GM23338 (cell line): ENCODE results near the gene IQCK. TPM values are rescaled to one million over a fixed set of nuclear protein-coding genes. Genes with fewer than 3 reads are reported as not detected.

Source experiments
- ATAC-seq: fragments of 200-7000 bp; cut with Tn5 transposase; 3 replicates; pipeline ENCODE4 v1.9.1; 2020
- DNase-seq: peaks from one replicate; pipeline ENCODE4 v3.0.0-alpha.2; 2015; ENCODE audit warnings: low spot score
- H2AFZ ChIP-seq: fragments of 200-600 bp; sonication (generic); 2 replicates; pipeline ENCODE4 v1.8.0; 2016; ENCODE audit warnings: antibody characterized with exemption, mild to moderate bottlenecking, moderate library complexity
- H3F3A ChIP-seq: fragments of 200-600 bp; sonication (generic); replicated peaks from 2 replicates; pipeline ENCODE4 v1.8.0; 2017; ENCODE audit warnings: antibody characterized with exemption, mixed run types, low read depth
- H3K27ac ChIP-seq: fragments of 200-600 bp; sonication (generic); 2 replicates; pipeline ENCODE4 v1.6.1; 2016; ENCODE audit warnings: low read depth
- H3K27me3 ChIP-seq: fragments of 200-600 bp; sonication (generic); 2 replicates; pipeline ENCODE4 v1.8.0; 2016; ENCODE audit warnings: mild to moderate bottlenecking, mixed run types, moderate library complexity; ENCODE audit not compliant: insufficient read depth
- H3K36me3 ChIP-seq: fragments of 200-600 bp; sonication (generic); 2 replicates; pipeline ENCODE4 v1.8.0; 2016; ENCODE audit warnings: mild to moderate bottlenecking; ENCODE audit not compliant: insufficient read depth
- H3K4me1 ChIP-seq: fragments of 200-600 bp; sonication (generic); 2 replicates; pipeline ENCODE4 v1.8.0; 2016; ENCODE audit warnings: mild to moderate bottlenecking, moderate library complexity; ENCODE audit not compliant: insufficient read depth
- H3K4me2 ChIP-seq: fragments of 200-600 bp; sonication (generic); 2 replicates; pipeline ENCODE4 v1.7.1; 2017; ENCODE audit warnings: mixed run types
- H3K4me3 ChIP-seq: fragments of 200-600 bp; sonication (generic); 2 replicates; pipeline ENCODE4 v1.6.1; 2016; ENCODE audit warnings: mixed run types
- H3K79me2 ChIP-seq: fragments of 200-600 bp; sonication (generic); replicated peaks from 2 replicates; pipeline ENCODE4 v1.8.0; 2017; ENCODE audit warnings: mild to moderate bottlenecking; ENCODE audit not compliant: insufficient read depth
- H3K9me2 ChIP-seq: fragments of 200-600 bp; sonication (generic); 2 replicates; pipeline ENCODE4 v1.8.0; 2017; ENCODE audit not compliant: insufficient read depth
- H4K20me1 ChIP-seq: fragments of 200-600 bp; sonication (generic); replicated peaks from 2 replicates; pipeline ENCODE4 v1.8.0; 2017; ENCODE audit warnings: mild to moderate bottlenecking; ENCODE audit not compliant: insufficient read depth
- H3K27ac Mint-ChIP-seq: 2 replicates; pipeline ENCODE4 v1.8.0; 2020; ENCODE audit warnings: inconsistent platforms, mild to moderate bottlenecking, moderate library complexity, mixed read lengths
- H3K27me3 Mint-ChIP-seq: 3 replicates; pipeline ENCODE4 v1.8.0; 2022; ENCODE audit warnings: low read depth, mild to moderate bottlenecking, moderate library complexity, mixed read lengths, inconsistent platforms; ENCODE audit not compliant: insufficient read depth, poor library complexity
- H3K36me3 Mint-ChIP-seq: 3 replicates; pipeline ENCODE4 v1.8.0; 2021; ENCODE audit warnings: low read depth, mild to moderate bottlenecking, inconsistent platforms, moderate library complexity, mixed read lengths
- H3K4me1 Mint-ChIP-seq: 3 replicates; pipeline ENCODE4 v1.8.0; 2020; ENCODE audit warnings: mild to moderate bottlenecking, inconsistent platforms, mixed read lengths
- H3K4me3 Mint-ChIP-seq: 3 replicates; pipeline ENCODE4 v1.8.0; 2021; ENCODE audit warnings: moderate library complexity, mild to moderate bottlenecking, inconsistent platforms, mixed read lengths
- H3K9me3 Mint-ChIP-seq: 3 replicates; pipeline ENCODE4 v1.8.0; 2020; ENCODE audit warnings: moderate library complexity, mild to moderate bottlenecking, inconsistent platforms, mixed read lengths
- CREB1 ChIP-seq: fragments of 250-450 bp; sonication (Bioruptor Pico); IDR thresholded peaks from 2 replicates; pipeline ENCODE4 v1.5.0; 2020; ENCODE audit warnings: low read depth, mild to moderate bottlenecking, moderate library complexity
- CTCF ChIP-seq, 2 experiments: fragments of 200-600 bp in 1 of 2; sonication (generic) in 1 of 2; conservative IDR thresholded peaks; 2 replicates each; pipeline versions ENCODE4 v1.5.1 to v1.6.1; 2016 to 2017; ENCODE audit warnings: antibody characterized with exemption in 2 of 2, low read depth in 2 of 2, mild to moderate bottlenecking in 2 of 2, moderate library complexity in 1 of 2
- ETS1 ChIP-seq: IDR thresholded peaks from 2 replicates; pipeline ENCODE4 v1.6.1; 2016; ENCODE audit warnings: antibody characterized with exemption
- EZH2 ChIP-seq: fragments of 200-600 bp; sonication (generic); IDR thresholded peaks from one replicate; pipeline ENCODE4 v1.8.0; 2017; ENCODE audit warnings: antibody characterized with exemption, mild to moderate bottlenecking, low read depth; ENCODE audit not compliant: unreplicated experiment
- EZH2phosphoT487 ChIP-seq: fragments of 200-600 bp; sonication (generic); IDR thresholded peaks from one replicate; pipeline ENCODE4 v1.8.1; 2018; ENCODE audit warnings: antibody characterized with exemption; ENCODE audit not compliant: unreplicated experiment
- JUNB ChIP-seq: IDR thresholded peaks from one replicate; pipeline ENCODE4 v1.6.1; 2016; ENCODE audit warnings: antibody characterized with exemption; ENCODE audit not compliant: unreplicated experiment
- NANOG ChIP-seq: IDR thresholded peaks from 2 replicates; pipeline ENCODE4 v1.6.1; 2016; ENCODE audit warnings: antibody characterized with exemption, borderline replicate concordance
- POLR2AphosphoS5 ChIP-seq: IDR thresholded peaks from 2 replicates; pipeline ENCODE4 v1.6.1; 2016; ENCODE audit warnings: antibody characterized with exemption, low read depth
- STAT1 ChIP-seq: IDR thresholded peaks from one replicate; pipeline ENCODE4 v1.6.1; 2016; ENCODE audit warnings: antibody characterized with exemption; ENCODE audit not compliant: unreplicated experiment
- ZNF114 ChIP-seq: fragments of 250-450 bp; sonication (Bioruptor Pico); IDR thresholded peaks from 2 replicates; pipeline ENCODE4 v1.5.0; 2020; ENCODE audit warnings: mild to moderate bottlenecking, moderate library complexity
- ZNF331 ChIP-seq: fragments of 250-450 bp; sonication (Bioruptor Pico); IDR thresholded peaks from 2 replicates; pipeline ENCODE4 v1.5.0; 2020; ENCODE audit warnings: low read depth, mild to moderate bottlenecking, moderate library complexity
- polyA plus RNA-seq: library from polyadenylated mRNA; unstranded; fragments of >200 nt; fragmentation: Nextera tagmentation; extraction: Ambion mirVana; gene quantifications from 2 replicates; pipeline ENCODE4 v1.2.1, GENCODE V29; 2016
- total RNA-seq: library from RNA; depleted of rRNA; stranded (reverse); fragments of >200 nt; shearing (Covaris generic); gene quantifications from 2 replicates; pipeline ENCODE4 v1.2.3, GENCODE V29; 2014
- TF ChIP-seq, protein P1 (sequence below): IDR thresholded peaks from one replicate; pipeline ENCODE4 v1.6.1; 2018; ENCODE audit warnings: antibody characterized with exemption; ENCODE audit not compliant: unreplicated experiment
- TF ChIP-seq, protein P2 (sequence below): fragments of 250-450 bp; sonication (Bioruptor Pico); IDR thresholded peaks from 2 replicates; pipeline ENCODE4 v1.5.0; 2020; ENCODE audit warnings: mild to moderate bottlenecking, moderate library complexity

IQCK gene
- total and polyA plus RNA-seq, 2 experiments from 2014 or later = 7.6 to 10.0 TPM

- peaks cover 18% of the 10 kb centered on the region for H3K27me3 Mint-ChIP-seq
- no peaks in the 10 kb centered on the region for H3K9me2 ChIP-seq
- H3K27ac ChIP-seq = no peak overlapping the region; the same call in 1 of the 2 replicates
- H3F3A ChIP-seq = peaks cover 18% of the 10 kb centered on the region
- H3K4me3 ChIP-seq = peak overlapping the region; percentile 100
- peaks cover 49% of the 10 kb centered on the region for H3K4me1 Mint-ChIP-seq
- no peak for DNase-seq
- peak overlapping the region; percentile 96 for H3K4me2 ChIP-seq
- no peak for ATAC-seq
- peaks cover 25% of the 10 kb centered on the region for H3K36me3 ChIP-seq
- peaks cover 36% of the 10 kb centered on the region for H3K4me1 ChIP-seq
- peaks cover 59% of the 10 kb centered on the region for H3K36me3 Mint-ChIP-seq
- peak overlapping the region; percentile 95 for H3K4me3 Mint-ChIP-seq
- H3K27ac Mint-ChIP-seq = peak overlapping the region; percentile 10; the same call in 1 of the 2 replicates
- no peaks in the 10 kb centered on the region for H3K27me3 ChIP-seq
- H2AFZ ChIP-seq = no peak overlapping the region
- H3K9me3 Mint-ChIP-seq = no peaks in the 10 kb centered on the region
- no peak for TF ChIP-seq CTCF (conservative IDR thresholded peaks at IDR 0.05; ENCODE audit: low read depth in 2 of 2)
- TF ChIP-seq, protein P1, sequence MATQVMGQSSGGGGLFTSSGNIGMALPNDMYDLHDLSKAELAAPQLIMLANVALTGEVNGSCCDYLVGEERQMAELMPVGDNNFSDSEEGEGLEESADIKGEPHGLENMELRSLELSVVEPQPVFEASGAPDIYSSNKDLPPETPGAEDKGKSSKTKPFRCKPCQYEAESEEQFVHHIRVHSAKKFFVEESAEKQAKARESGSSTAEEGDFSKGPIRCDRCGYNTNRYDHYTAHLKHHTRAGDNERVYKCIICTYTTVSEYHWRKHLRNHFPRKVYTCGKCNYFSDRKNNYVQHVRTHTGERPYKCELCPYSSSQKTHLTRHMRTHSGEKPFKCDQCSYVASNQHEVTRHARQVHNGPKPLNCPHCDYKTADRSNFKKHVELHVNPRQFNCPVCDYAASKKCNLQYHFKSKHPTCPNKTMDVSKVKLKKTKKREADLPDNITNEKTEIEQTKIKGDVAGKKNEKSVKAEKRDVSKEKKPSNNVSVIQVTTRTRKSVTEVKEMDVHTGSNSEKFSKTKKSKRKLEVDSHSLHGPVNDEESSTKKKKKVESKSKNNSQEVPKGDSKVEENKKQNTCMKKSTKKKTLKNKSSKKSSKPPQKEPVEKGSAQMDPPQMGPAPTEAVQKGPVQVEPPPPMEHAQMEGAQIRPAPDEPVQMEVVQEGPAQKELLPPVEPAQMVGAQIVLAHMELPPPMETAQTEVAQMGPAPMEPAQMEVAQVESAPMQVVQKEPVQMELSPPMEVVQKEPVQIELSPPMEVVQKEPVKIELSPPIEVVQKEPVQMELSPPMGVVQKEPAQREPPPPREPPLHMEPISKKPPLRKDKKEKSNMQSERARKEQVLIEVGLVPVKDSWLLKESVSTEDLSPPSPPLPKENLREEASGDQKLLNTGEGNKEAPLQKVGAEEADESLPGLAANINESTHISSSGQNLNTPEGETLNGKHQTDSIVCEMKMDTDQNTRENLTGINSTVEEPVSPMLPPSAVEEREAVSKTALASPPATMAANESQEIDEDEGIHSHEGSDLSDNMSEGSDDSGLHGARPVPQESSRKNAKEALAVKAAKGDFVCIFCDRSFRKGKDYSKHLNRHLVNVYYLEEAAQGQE = no peak
- TF ChIP-seq ZNF114 (CRISPR knock-in tag) = no peak
- no peak for TF ChIP-seq NANOG
- TF ChIP-seq, protein P2, sequence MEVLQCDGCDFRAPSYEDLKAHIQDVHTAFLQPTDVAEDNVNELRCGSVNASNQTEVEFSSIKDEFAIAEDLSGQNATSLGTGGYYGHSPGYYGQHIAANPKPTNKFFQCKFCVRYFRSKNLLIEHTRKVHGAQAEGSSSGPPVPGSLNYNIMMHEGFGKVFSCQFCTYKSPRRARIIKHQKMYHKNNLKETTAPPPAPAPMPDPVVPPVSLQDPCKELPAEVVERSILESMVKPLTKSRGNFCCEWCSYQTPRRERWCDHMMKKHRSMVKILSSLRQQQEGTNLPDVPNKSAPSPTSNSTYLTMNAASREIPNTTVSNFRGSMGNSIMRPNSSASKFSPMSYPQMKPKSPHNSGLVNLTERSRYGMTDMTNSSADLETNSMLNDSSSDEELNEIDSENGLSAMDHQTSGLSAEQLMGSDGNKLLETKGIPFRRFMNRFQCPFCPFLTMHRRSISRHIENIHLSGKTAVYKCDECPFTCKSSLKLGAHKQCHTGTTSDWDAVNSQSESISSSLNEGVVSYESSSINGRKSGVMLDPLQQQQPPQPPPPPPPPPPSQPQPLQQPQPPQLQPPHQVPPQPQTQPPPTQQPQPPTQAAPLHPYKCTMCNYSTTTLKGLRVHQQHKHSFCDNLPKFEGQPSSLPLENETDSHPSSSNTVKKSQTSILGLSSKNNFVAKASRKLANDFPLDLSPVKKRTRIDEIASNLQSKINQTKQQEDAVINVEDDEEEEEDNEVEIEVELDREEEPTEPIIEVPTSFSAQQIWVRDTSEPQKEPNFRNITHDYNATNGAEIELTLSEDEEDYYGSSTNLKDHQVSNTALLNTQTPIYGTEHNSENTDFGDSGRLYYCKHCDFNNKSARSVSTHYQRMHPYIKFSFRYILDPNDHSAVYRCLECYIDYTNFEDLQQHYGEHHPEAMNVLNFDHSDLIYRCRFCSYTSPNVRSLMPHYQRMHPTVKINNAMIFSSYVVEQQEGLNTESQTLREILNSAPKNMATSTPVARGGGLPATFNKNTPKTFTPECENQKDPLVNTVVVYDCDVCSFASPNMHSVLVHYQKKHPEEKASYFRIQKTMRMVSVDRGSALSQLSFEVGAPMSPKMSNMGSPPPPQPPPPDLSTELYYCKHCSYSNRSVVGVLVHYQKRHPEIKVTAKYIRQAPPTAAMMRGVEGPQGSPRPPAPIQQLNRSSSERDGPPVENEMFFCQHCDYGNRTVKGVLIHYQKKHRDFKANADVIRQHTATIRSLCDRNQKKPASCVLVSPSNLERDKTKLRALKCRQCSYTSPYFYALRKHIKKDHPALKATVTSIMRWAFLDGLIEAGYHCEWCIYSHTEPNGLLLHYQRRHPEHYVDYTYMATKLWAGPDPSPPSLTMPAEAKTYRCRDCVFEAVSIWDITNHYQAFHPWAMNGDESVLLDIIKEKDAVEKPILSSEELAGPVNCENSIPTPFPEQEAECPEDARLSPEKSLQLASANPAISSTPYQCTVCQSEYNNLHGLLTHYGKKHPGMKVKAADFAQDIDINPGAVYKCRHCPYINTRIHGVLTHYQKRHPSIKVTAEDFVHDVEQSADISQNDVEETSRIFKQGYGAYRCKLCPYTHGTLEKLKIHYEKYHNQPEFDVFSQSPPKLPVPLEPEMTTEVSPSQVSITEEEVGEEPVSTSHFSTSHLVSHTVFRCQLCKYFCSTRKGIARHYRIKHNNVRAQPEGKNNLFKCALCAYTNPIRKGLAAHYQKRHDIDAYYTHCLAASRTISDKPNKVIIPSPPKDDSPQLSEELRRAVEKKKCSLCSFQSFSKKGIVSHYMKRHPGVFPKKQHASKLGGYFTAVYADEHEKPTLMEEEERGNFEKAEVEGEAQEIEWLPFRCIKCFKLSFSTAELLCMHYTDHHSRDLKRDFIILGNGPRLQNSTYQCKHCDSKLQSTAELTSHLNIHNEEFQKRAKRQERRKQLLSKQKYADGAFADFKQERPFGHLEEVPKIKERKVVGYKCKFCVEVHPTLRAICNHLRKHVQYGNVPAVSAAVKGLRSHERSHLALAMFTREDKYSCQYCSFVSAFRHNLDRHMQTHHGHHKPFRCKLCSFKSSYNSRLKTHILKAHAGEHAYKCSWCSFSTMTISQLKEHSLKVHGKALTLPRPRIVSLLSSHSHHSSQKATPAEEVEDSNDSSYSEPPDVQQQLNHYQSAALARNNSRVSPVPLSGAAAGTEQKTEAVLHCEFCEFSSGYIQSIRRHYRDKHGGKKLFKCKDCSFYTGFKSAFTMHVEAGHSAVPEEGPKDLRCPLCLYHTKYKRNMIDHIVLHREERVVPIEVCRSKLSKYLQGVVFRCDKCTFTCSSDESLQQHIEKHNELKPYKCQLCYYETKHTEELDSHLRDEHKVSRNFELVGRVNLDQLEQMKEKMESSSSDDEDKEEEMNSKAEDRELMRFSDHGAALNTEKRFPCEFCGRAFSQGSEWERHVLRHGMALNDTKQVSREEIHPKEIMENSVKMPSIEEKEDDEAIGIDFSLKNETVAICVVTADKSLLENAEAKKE (CRISPR knock-in tag) = no peak
- TF ChIP-seq STAT1 = no peak
- TF ChIP-seq CREB1 (CRISPR knock-in tag) = no peak
- TF ChIP-seq ZNF331 = no peak
- no peak for TF ChIP-seq EZH2
- no peak for TF ChIP-seq JUNB
- no peak for TF ChIP-seq EZH2phosphoT487
- no peak for TF ChIP-seq ETS1
- no peak for TF ChIP-seq POLR2AphosphoS5
- H3K79me2 ChIP-seq = peaks cover 87% of the 10 kb centered on the region
- H4K20me1 ChIP-seq = peaks cover 52% of the 10 kb centered on the region
Measured at GRCh38 chr16:19716183-19716582, 1.9 kb upstream of the IQCK start.
